MM.1S (cell line): ENCODE data around the gene GRIK3.

Experiments
- CTCF ChIP-seq: fragments of 300-600 bp; sonication (generic); IDR thresholded peaks from 2 replicates; pipeline ENCODE4 v1.5.1; 2016; ENCODE audit warnings: antibody characterized with exemption, low read length, mixed read lengths
- EZH2 ChIP-seq: fragments of 300-600 bp; sonication (generic); optimal IDR thresholded peaks from 2 replicates; pipeline ENCODE3; 2017; ENCODE audit warnings: low read depth, mild to moderate bottlenecking, antibody characterized with exemption, low read length, mixed read lengths
- EZH2phosphoT487 ChIP-seq: fragments of 300-600 bp; sonication (generic); IDR thresholded peaks from 2 replicates; pipeline ENCODE4 v1.6.1; 2018; ENCODE audit warnings: antibody characterized with exemption, low read length

GRCh38 chr1:37069406-37069805, 35.1 kb upstream of the GRIK3 start:
- TF ChIP-seq CTCF = no peak
- no peak for TF ChIP-seq EZH2phosphoT487
- TF ChIP-seq EZH2 = no peak
